Stomach (tissue), 4 donors: ENCODE results near the gene SEC31B.

Experiments used
- CTCF ChIP-seq, 7 experiments: fragments of 450-650 bp in 4 of 7; fragments of 200-600 bp in 3 of 7; sonication (generic) in 3 of 7; IDR thresholded peaks; one replicate each; pipeline ENCODE4 v1.5.1; 2016 to 2019; ENCODE audit warnings: antibody characterized with exemption in 7 of 7, control low read depth in 2 of 7, mild to moderate bottlenecking in 1 of 7
- EP300 ChIP-seq: sonication (generic); formaldehyde crosslinking; IDR thresholded peaks from one replicate; pipeline ENCODE4 v1.6.1; 2017; ENCODE audit warnings: antibody characterized with exemption
- POLR2A ChIP-seq, 4 donors: fragments of 450-650 bp; IDR thresholded peaks; one replicate each; pipeline ENCODE4 v1.6.1; 2016; ENCODE audit warnings: antibody characterized with exemption in 4 of 4, control low read depth in 2 of 4, mild to moderate bottlenecking in 1 of 4, moderate library complexity in 1 of 4
- POLR2AphosphoS5 ChIP-seq, 3 donors: sonication (generic); formaldehyde crosslinking; IDR thresholded peaks; one replicate each; pipeline ENCODE4 v1.6.1; 2016; ENCODE audit warnings: antibody characterized with exemption in 3 of 3

- TF ChIP-seq POLR2AphosphoS5 (IDR thresholded peaks at IDR 0.05) (no peak), POLR2A (IDR thresholded peaks at IDR 0.05) (no peak), CTCF (IDR thresholded peaks at IDR 0.05) (no peak), EP300 (no peak)
Measured at GRCh38 chr10:100567826-100568225, 48.2 kb upstream of the SEC31B start.
